ENCODE results near the gene ZNF76. TPM values are rescaled to one million over a fixed set of nuclear protein-coding genes. Genes with fewer than 3 reads are reported as not detected.

ZNF76 gene
- total RNA-seq, 1 experiment from 2014 or later, result 39.9 TPM

DNA sequence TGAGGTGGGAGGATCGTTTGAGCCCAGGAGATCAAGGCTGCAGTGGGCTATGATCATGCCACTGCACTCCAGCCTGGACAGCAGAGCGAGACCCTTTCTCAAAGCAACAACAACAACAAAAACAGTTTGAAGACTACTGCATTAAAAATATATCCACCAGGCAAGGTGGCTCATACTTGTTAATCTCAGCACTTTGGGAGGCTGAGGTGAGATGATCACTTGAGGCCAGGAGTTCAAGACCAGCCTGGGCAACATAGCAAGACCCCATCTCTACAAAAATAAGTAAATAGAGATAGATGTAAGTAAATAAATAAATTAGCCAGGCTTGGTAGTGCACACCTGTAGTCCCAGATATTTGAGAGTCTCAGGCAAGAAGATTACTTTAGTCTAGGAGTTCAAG, 12.5 kb downstream of the ZNF76 start:
- Histone ChIP-seq H3K9me2 (ENCODE audit: insufficient read depth) (no peaks in the 10 kb centered on the region), H3K4me3 (no peak overlapping the region), H3K79me2 (ENCODE audit: low read depth) (no peaks in the 10 kb centered on the region), H2AFZ (no peak overlapping the region), H3K36me3 (ENCODE audit: low read depth) (no peaks in the 10 kb centered on the region), H4K20me1 (ENCODE audit: insufficient read depth) (no peaks in the 10 kb centered on the region), H3K4me2 (no peak overlapping the region), H3F3A (ENCODE audit: insufficient read depth, low read depth) (0 out of 2 replicates have a peak, but pooled peaks cover 6% of the 10 kb centered on the region), H3K9me3 (ENCODE audit: insufficient read depth, low read depth) (no peaks in the 10 kb centered on the region), H3K27ac (no peak overlapping the region), H3K4me1 (replicated peaks; ENCODE audit: insufficient read depth) (no peaks in the 10 kb centered on the region), H3K27me3 (ENCODE audit: insufficient read depth, low read depth) (no peaks in the 10 kb centered on the region)
- no peak for DNase-seq
- intact Hi-C loops (cut with micrococcal nuclease; ENCODE audit: unreplicated experiment), result no loop called here
- TF ChIP-seq, protein P1, sequence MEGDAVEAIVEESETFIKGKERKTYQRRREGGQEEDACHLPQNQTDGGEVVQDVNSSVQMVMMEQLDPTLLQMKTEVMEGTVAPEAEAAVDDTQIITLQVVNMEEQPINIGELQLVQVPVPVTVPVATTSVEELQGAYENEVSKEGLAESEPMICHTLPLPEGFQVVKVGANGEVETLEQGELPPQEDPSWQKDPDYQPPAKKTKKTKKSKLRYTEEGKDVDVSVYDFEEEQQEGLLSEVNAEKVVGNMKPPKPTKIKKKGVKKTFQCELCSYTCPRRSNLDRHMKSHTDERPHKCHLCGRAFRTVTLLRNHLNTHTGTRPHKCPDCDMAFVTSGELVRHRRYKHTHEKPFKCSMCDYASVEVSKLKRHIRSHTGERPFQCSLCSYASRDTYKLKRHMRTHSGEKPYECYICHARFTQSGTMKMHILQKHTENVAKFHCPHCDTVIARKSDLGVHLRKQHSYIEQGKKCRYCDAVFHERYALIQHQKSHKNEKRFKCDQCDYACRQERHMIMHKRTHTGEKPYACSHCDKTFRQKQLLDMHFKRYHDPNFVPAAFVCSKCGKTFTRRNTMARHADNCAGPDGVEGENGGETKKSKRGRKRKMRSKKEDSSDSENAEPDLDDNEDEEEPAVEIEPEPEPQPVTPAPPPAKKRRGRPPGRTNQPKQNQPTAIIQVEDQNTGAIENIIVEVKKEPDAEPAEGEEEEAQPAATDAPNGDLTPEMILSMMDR (conservative IDR thresholded peaks at IDR 0.05), result no peak
- no peak for TF ChIP-seq EZH2 (IDR thresholded peaks at IDR 0.05; ENCODE audit: low read depth)
- ChIA-PET POLR2A (ENCODE audit: unreplicated experiment) (no interaction called here), CTCF (no interaction called here)
- BruUV-seq (replicated peaks), result no TSS peak

DNA sequence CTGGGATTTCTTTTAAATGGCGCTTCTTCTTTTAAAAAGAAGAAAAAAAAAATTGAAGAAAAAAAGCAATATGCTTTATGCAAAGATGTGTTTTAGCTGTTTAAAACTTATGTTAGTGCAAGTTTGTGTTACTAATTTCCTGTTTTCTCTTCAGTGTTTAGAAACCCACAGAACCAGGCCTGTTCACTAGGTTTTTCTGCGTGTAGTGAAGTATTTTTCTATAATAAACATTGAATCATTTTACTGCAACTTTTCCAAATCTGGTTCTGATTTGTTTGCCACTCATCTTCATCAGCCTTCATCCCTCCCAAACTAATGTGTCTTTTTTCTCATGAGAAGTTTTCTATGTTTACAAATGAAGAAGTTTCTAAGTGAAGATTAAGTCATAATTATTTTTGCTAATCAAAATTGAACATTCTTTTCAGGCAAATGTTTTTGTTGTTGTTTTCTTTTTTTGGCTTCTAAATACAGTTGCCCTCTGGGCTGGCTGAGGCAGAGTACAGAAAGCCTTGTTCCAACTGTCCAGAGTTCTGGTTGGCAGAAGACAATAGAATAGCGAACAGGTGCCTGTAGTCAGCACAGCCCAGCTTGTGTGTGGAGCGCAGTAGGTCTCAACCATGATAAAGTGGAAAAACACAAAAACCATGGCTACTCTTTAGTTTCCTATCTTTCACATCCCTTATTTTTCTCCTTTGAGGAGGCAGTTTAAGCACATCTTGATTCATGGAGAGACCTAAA, 14.5 kb downstream of the ZNF76 start:
- no peak for DNase-seq
- Histone ChIP-seq H3K4me2 (no peak overlapping the region), H3K4me3 (no peak overlapping the region), H3F3A (ENCODE audit: insufficient read depth, low read depth) (0 out of 2 replicates have a peak, but pooled peaks cover 6% of the 10 kb centered on the region), H2AFZ (no peak overlapping the region), H3K27me3 (ENCODE audit: insufficient read depth, low read depth) (no peaks in the 10 kb centered on the region), H3K9me3 (ENCODE audit: insufficient read depth, low read depth) (no peaks in the 10 kb centered on the region), H4K20me1 (ENCODE audit: insufficient read depth) (no peaks in the 10 kb centered on the region), H3K36me3 (ENCODE audit: low read depth) (no peaks in the 10 kb centered on the region), H3K27ac (no peak overlapping the region), H3K9me2 (ENCODE audit: insufficient read depth) (no peaks in the 10 kb centered on the region), H3K79me2 (ENCODE audit: low read depth) (no peaks in the 10 kb centered on the region), H3K4me1 (replicated peaks; ENCODE audit: insufficient read depth) (no peaks in the 10 kb centered on the region)
- intact Hi-C loops (cut with micrococcal nuclease; ENCODE audit: unreplicated experiment), result no loop called here
- POLR2A ChIA-PET (ENCODE audit: unreplicated experiment), result no interaction called here
- CTCF ChIA-PET, result no interaction called here
- no peak for TF ChIP-seq EZH2 (IDR thresholded peaks at IDR 0.05; ENCODE audit: low read depth)
- TF ChIP-seq, protein P1 (conservative IDR thresholded peaks at IDR 0.05), result no peak
- no TSS peak for BruUV-seq (replicated peaks)

DNA sequence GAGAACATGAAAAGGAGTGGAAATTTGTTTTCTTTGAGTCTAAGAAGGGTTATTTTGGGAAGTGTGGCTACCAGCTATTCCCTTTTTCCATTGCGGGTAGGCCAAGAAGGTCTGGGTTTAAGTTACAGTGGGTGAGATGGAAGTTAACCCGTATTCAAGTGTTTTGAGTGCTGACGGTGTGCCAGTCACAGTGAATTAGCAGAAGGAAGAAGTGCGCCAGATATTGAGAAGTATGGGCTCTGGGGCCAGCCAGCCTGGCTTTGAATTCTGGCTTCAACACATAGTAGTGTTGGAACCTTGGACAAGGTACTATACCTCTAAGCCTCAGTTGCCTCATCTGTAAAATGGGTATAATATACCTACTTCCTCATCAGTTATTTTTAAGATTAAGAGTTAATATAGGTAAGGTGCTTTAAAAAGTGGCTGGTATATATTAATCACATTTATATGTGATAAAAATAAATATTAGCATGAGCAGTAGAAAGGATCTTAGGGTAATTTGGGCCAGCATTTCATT, 16.3 kb downstream of the ZNF76 start:
- no peaks in the 10 kb centered on the region for H3K27me3 ChIP-seq (ENCODE audit: insufficient read depth, low read depth)
- no peaks in the 10 kb centered on the region for H3K79me2 ChIP-seq (ENCODE audit: low read depth)
- DNase-seq, result no peak
- H3K9me2 ChIP-seq (ENCODE audit: insufficient read depth), result no peaks in the 10 kb centered on the region
- POLR2A ChIA-PET (ENCODE audit: unreplicated experiment), result no interaction called here
- CTCF ChIA-PET, result no interaction called here
- no peak overlapping the region for H3K27ac ChIP-seq
- H4K20me1 ChIP-seq (ENCODE audit: insufficient read depth), result no peaks in the 10 kb centered on the region
- H3K4me2 ChIP-seq, result no peak overlapping the region
- no TSS peak for BruUV-seq (replicated peaks)
- intact Hi-C loops (cut with micrococcal nuclease; ENCODE audit: unreplicated experiment), result no loop called here
- H3K4me1 ChIP-seq (replicated peaks; ENCODE audit: insufficient read depth), result no peaks in the 10 kb centered on the region
- H2AFZ ChIP-seq, result no peak overlapping the region
- TF ChIP-seq, protein P1 (conservative IDR thresholded peaks at IDR 0.05), result no peak
- no peak for TF ChIP-seq EZH2 (IDR thresholded peaks at IDR 0.05; ENCODE audit: low read depth)
- no peak overlapping the region for H3K4me3 ChIP-seq
- H3K9me3 ChIP-seq (ENCODE audit: insufficient read depth, low read depth), result no peaks in the 10 kb centered on the region
- 0 out of 2 replicates have a peak, but pooled peaks cover 6% of the 10 kb centered on the region for H3F3A ChIP-seq (ENCODE audit: insufficient read depth, low read depth)
- no peaks in the 10 kb centered on the region for H3K36me3 ChIP-seq (ENCODE audit: low read depth)
